B cell (primary cell): ENCODE data around the gene ACER1. TPM values are rescaled to one million over a fixed set of nuclear protein-coding genes. Genes with fewer than 3 reads are reported as not detected.

Source experiments
- ATAC-seq: fragments of 200-7000 bp; cut with Tn5 transposase; one replicate; pipeline ENCODE4 v1.10.0; 2021; ENCODE audit warnings: low read depth, mild to moderate bottlenecking, moderate number of reproducible peaks, moderate library complexity
- CTCF ChIA-PET: fragments of 350-600 bp; sonication (Branson Sonifier 250); formaldehyde crosslinking; loops from one replicate; lab custom pipeline; 2021; ENCODE audit warnings: antibody characterized with exemption, inconsistent platforms; lab: Charles Lee
- POLR2A ChIA-PET: fragments of 350-600 bp; sonication (Branson Sonifier 250); formaldehyde crosslinking; loops from one replicate; lab custom pipeline; 2021; ENCODE audit warnings: antibody characterized with exemption; lab: Charles Lee
- DNase-seq: peaks from one replicate; pipeline ENCODE4 v3.0.0; 2013
- H2AFZ ChIP-seq: 2 replicates; pipeline ENCODE4 v1.6.1; 2012; ENCODE audit warnings: mild to moderate bottlenecking, low read depth, low read length; ENCODE audit not compliant: insufficient read depth, poor library complexity, severe bottlenecking
- H3K27ac ChIP-seq, 2 donors: 1 replicate in 1 of 2; 2 replicates in 1 of 2; pipeline ENCODE4 v1.5.1; 2012 to 2013; ENCODE audit warnings: low read length in 2 of 2, mild to moderate bottlenecking in 2 of 2, moderate library complexity in 1 of 2
- H3K27me3 ChIP-seq, 4 experiments: fragments of 200-600 bp in 1 of 4; sonication (generic) in 1 of 4; replicated peaks in 1 of 4; 1 replicate in 2 of 4; 2 replicates in 2 of 4; pipeline versions ENCODE4 v1.6.1 to v1.7.0; 2013 to 2016; ENCODE audit warnings: low read length in 3 of 4, mild to moderate bottlenecking in 2 of 4, mixed read lengths in 1 of 4, moderate library complexity in 1 of 4; ENCODE audit not compliant: insufficient read depth in 4 of 4, control insufficient read depth in 3 of 4; ENCODE audit errors: control extremely low read depth in 1 of 4
- H3K36me3 ChIP-seq, 2 experiments: replicated peaks in 1 of 2; 1 replicate in 1 of 2; 2 replicates in 1 of 2; pipeline versions ENCODE4 v1.6.1 to v1.7.1; 2013; ENCODE audit warnings: low read length in 1 of 2; ENCODE audit not compliant: insufficient read depth in 2 of 2, control insufficient read depth in 1 of 2; ENCODE audit errors: control extremely low read depth in 1 of 2, extremely low read depth in 1 of 2
- H3K4me1 ChIP-seq, 2 donors: fragments of 200-600 bp in 1 of 2; sonication (generic) in 1 of 2; 1 replicate in 1 of 2; 2 replicates in 1 of 2; pipeline versions ENCODE4 v1.5.1 to v1.6.1; 2013 to 2017; ENCODE audit warnings: low read length in 2 of 2; ENCODE audit not compliant: control insufficient read depth in 2 of 2, insufficient read depth in 2 of 2
- H3K4me2 ChIP-seq: replicated peaks from 2 replicates; pipeline ENCODE3; 2012; ENCODE audit warnings: mild to moderate bottlenecking, low read depth, low read length; ENCODE audit not compliant: poor library complexity, severe bottlenecking
- H3K4me3 ChIP-seq, 5 experiments: fragments of 200-600 bp in 1 of 5; sonication (generic) in 1 of 5; 1 replicate in 3 of 5; 2 replicates in 2 of 5; pipeline versions ENCODE4 v1.5.1 to v1.7.0; 2011 to 2016; ENCODE audit warnings: low read length in 4 of 5, mild to moderate bottlenecking in 4 of 5, low read depth in 2 of 5, control low read depth in 1 of 5, moderate library complexity in 1 of 5; ENCODE audit not compliant: insufficient read depth in 1 of 5; ENCODE audit errors: control extremely low read depth in 1 of 5, extremely low read depth in 1 of 5
- H3K79me2 ChIP-seq: fragments of 200-600 bp; sonication (generic); one replicate; pipeline ENCODE4 v1.6.0; 2016; ENCODE audit warnings: low read length; ENCODE audit not compliant: control insufficient read depth, insufficient read depth
- H3K9ac ChIP-seq: fragments of 200-600 bp; sonication (generic); 2 replicates; pipeline ENCODE4 v1.6.1; 2017; ENCODE audit warnings: mild to moderate bottlenecking, low read length, moderate library complexity
- H3K9me3 ChIP-seq, 3 donors: one replicate each; pipeline versions ENCODE4 v1.6.1 to v1.7.1; 2013; ENCODE audit warnings: low read length in 2 of 3; ENCODE audit not compliant: control insufficient read depth in 2 of 3, insufficient read depth in 1 of 3; ENCODE audit errors: control extremely low read depth in 1 of 3
- H4K20me1 ChIP-seq: 2 replicates; pipeline ENCODE4 v1.6.0; 2012; ENCODE audit warnings: mild to moderate bottlenecking, low read length; ENCODE audit not compliant: insufficient read depth, control insufficient read depth, poor library complexity, severe bottlenecking
- H3K27ac Mint-ChIP-seq: one replicate; pipeline ENCODE4 v1.8.0; 2021; ENCODE audit warnings: mixed read lengths
- H3K27me3 Mint-ChIP-seq: one replicate; pipeline ENCODE4 v1.8.0; 2021; ENCODE audit warnings: mixed read lengths
- H3K4me1 Mint-ChIP-seq: one replicate; pipeline ENCODE4 v1.8.0; 2021; ENCODE audit warnings: mixed read lengths
- H3K4me3 Mint-ChIP-seq: one replicate; pipeline ENCODE4 v1.8.0; 2021; ENCODE audit warnings: mixed read lengths
- H3K9me3 Mint-ChIP-seq: one replicate; pipeline ENCODE4 v1.8.0; 2022; ENCODE audit warnings: mixed read lengths; ENCODE audit not compliant: insufficient read depth
- CTCF ChIP-seq: fragments of 200-600 bp; IDR thresholded peaks from one replicate; pipeline ENCODE4 v1.8.0; 2022; ENCODE audit warnings: antibody characterized with exemption, mild to moderate bottlenecking
- EZH2 ChIP-seq: IDR thresholded peaks from 2 replicates; pipeline ENCODE4 v1.6.1; 2012; ENCODE audit warnings: borderline replicate concordance, low read depth, mild to moderate bottlenecking, moderate library complexity, low read length; ENCODE audit not compliant: insufficient read depth, poor library complexity, severe bottlenecking
- WGBS: methylation state at CpG from one replicate; pipeline ENCODE4 v1.1.5; 2013; ENCODE audit warnings: missing lambda C conversion rate; ENCODE audit not compliant: insufficient coverage; 5-methylcytosine and 5-hydroxymethylcytosine counted together
- intact Hi-C: fragments of 100-400 bp; cut with micrococcal nuclease; formaldehyde crosslinking; loops from one replicate; pipeline ENCODE4 v1.10.0; 2022
- polyA plus RNA-seq: library from polyadenylated mRNA; depleted of rRNA; stranded (reverse); fragments of >200 nt; gene quantifications from 2 replicates; pipeline ENCODE4 v1.2.3, GENCODE V29; 2012
- total RNA-seq, 2 donors: library from RNA; stranded (reverse); fragments of 120-200 nt in 1 of 2; gene quantifications; 1 replicate in 1 of 2; 2 replicates in 1 of 2; pipeline versions ENCODE4 v1.2.3 to v1.2.4, GENCODE V29; 2013 to 2022

ACER1 gene
- total and polyA plus RNA-seq, 2 donors (not counting 1 experiment from before 2014, with no cell fraction given) = not detected

GRCh38 chr19:6263735-6264444 is 69.5 kb downstream of the ACER1 start:
- Histone ChIP-seq H2AFZ (no peak overlapping the region), H3K4me1 (no peaks in the 10 kb centered on the region), H3K79me2 (peaks cover 66% of the 10 kb centered on the region), H3K36me3 (peaks cover 0 to 49% of the 10 kb centered on the region in 2 experiments), H4K20me1 (peaks cover 48% of the 10 kb centered on the region), H3K9me3 (no peaks in the 10 kb centered on the region), H3K27ac (no peak overlapping the region), H3K9ac (no peak overlapping the region), H3K4me2 (no peak overlapping the region), H3K4me3 (no peak overlapping the region), H3K27me3 (no peaks in the 10 kb centered on the region)
- DNase-seq = no peak
- CTCF ChIA-PET = interaction anchor here (0.7 to 1.2 kb wide), 2 partner anchors 13 to 45 kb away, joined by 3 to 4 read pairs; no protein-coding TSS in a partner anchor
- no peak overlapping the region for H3K4me3 Mint-ChIP-seq
- ATAC-seq = no peak
- peaks cover 3% of the 10 kb centered on the region for H3K4me1 Mint-ChIP-seq
- no peaks in the 10 kb centered on the region for H3K27me3 Mint-ChIP-seq
- POLR2A ChIA-PET = no interaction called here
- intact Hi-C loops = no loop called here
- no peak for TF ChIP-seq EZH2
- H3K9me3 Mint-ChIP-seq = no peaks in the 10 kb centered on the region
- 97% methylated on average over 6 of the region's 18 CpGs for WGBS
- H3K27ac Mint-ChIP-seq = no peak overlapping the region

- H3K4me1 ChIP-seq = peaks cover under 1 to 2% of the 10 kb centered on the region in 2 donors
These were observed 70.1 kb downstream of the ACER1 start for GRCh38 chr19:6263306-6263705.

More at GRCh38 chr19:6263306-6263705, 70.1 kb downstream of the ACER1 start:
- intact Hi-C loops = no loop called here
- DNase-seq = no peak
- Histone ChIP-seq H3K27me3 (no peaks in the 10 kb centered on the region), H3K9ac (no peak overlapping the region), H3K9me3 (no peaks in the 10 kb centered on the region), H3K36me3 (peaks cover 0 to 45% of the 10 kb centered on the region in 2 experiments), H3K4me3 (no peak overlapping the region), H3K4me2 (no peak overlapping the region), H2AFZ (no peak overlapping the region), H3K79me2 (peaks cover 69% of the 10 kb centered on the region), H4K20me1 (peaks cover 54% of the 10 kb centered on the region), H3K27ac (no peak overlapping the region)
- ATAC-seq = no peak
- H3K4me1 Mint-ChIP-seq = peaks cover 9% of the 10 kb centered on the region
- H3K27ac Mint-ChIP-seq = no peak overlapping the region
- CTCF ChIA-PET = no interaction called here
- 97% methylated on average over 10 of the region's 12 CpGs for WGBS
- no peak for TF ChIP-seq CTCF
- TF ChIP-seq EZH2 = no peak
- no peaks in the 10 kb centered on the region for H3K9me3 Mint-ChIP-seq
- no peaks in the 10 kb centered on the region for H3K27me3 Mint-ChIP-seq
- H3K4me3 Mint-ChIP-seq = no peak overlapping the region
- POLR2A ChIA-PET = no interaction called here
